OCI-LY3 (cell line): ENCODE data around the gene ZNF343.

Experiments used
- EZH2phosphoT487 ChIP-seq: fragments of 200-600 bp; shearing (Covaris generic); IDR thresholded peaks from 2 replicates; pipeline ENCODE4 v1.6.1; 2018; ENCODE audit warnings: antibody characterized with exemption, mixed run types, low read depth
- TF ChIP-seq, protein P1 (sequence below): fragments of 200-600, 300-600 bp; sonication (generic); IDR thresholded peaks from 2 replicates; pipeline ENCODE4 v1.5.1; 2014; ENCODE audit warnings: antibody characterized with exemption, low read length, low read depth

DNA sequence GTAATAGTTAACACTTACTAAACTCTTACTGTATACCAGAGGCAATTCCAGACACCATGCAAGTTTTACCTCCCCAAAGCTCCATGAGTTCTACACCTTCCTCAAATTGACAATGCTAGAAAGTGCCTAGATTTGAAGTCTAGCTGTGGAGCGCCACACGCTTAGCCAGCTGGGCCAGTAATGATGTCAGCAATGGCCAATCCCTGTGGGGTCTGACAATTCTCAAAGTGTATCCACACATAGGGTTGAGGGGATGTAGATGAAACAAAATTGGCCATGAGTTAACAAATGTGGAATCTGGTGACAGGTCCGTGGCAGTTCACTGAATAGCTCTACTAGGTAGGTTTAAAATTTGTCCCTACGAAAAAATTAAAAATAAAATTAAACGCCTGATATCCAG is 1.3 kb downstream of the ZNF343 start:
- TF ChIP-seq, protein P1, sequence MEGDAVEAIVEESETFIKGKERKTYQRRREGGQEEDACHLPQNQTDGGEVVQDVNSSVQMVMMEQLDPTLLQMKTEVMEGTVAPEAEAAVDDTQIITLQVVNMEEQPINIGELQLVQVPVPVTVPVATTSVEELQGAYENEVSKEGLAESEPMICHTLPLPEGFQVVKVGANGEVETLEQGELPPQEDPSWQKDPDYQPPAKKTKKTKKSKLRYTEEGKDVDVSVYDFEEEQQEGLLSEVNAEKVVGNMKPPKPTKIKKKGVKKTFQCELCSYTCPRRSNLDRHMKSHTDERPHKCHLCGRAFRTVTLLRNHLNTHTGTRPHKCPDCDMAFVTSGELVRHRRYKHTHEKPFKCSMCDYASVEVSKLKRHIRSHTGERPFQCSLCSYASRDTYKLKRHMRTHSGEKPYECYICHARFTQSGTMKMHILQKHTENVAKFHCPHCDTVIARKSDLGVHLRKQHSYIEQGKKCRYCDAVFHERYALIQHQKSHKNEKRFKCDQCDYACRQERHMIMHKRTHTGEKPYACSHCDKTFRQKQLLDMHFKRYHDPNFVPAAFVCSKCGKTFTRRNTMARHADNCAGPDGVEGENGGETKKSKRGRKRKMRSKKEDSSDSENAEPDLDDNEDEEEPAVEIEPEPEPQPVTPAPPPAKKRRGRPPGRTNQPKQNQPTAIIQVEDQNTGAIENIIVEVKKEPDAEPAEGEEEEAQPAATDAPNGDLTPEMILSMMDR, result no peak
- no peak for TF ChIP-seq EZH2phosphoT487
